HG02840 (cell line): Measurements from ENCODE around the gene CD99L2.

Experiments used
- ATAC-seq: cut with Tn5 transposase; IDR thresholded peaks from one replicate; pipeline ENCODE4 v1.9.1; 2021; ENCODE audit warnings: mild to moderate bottlenecking, moderate library complexity, moderate number of reproducible peaks; ENCODE audit not compliant: unreplicated experiment, low FRiP score

CD99L2 gene, protein sequence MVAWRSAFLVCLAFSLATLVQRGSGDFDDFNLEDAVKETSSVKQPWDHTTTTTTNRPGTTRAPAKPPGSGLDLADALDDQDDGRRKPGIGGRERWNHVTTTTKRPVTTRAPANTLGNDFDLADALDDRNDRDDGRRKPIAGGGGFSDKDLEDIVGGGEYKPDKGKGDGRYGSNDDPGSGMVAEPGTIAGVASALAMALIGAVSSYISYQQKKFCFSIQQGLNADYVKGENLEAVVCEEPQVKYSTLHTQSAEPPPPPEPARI

DNA sequence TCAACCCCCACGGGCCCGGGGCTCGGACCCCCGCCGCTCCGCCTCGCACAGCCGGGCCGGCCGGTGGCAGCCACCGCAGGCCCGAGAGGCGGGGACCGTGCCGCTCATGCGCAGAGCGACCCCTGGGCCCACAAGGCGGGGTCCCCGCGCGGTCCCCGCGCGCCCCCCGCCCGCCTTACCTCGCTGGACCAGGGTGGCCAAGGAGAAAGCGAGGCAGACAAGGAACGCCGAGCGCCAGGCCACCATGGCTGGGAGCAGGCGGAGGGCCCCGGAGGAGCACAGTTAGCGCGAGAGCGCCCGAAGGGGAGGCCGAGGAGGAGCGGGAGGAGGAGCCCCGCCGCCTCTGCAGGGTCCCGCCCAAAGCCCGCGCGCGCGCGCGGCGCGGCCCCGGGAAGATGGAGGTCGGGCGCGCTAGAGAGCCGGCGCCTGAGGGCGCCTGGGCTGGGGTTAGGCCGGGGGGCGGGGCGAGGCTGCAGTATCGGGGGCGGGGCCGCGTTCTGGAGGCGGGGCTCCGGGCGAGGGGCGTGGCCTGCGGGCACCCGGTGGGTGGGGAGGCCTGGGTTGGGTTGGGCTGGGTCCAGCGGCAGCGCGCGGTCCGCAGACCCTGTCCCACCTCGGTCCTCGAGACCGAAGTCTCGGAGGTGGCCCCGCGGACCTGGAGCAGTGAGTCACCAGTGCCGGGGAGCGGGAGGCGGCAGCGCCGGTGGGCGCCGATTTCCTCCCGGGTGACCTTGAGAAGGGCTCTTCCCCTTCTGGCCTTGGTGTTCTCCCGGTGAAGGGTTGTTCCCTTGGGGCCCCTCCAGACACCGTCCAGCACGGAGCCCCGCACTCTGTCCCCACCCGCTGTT is at the start of gene CD99L2:
TSS of gene CD99L2 (minus strand) at position 326 of the 848 bp plus-strand sequence. CDS start at position 246, 80 bp downstream.
- peak; percentile 89 for ATAC-seq

DNA sequence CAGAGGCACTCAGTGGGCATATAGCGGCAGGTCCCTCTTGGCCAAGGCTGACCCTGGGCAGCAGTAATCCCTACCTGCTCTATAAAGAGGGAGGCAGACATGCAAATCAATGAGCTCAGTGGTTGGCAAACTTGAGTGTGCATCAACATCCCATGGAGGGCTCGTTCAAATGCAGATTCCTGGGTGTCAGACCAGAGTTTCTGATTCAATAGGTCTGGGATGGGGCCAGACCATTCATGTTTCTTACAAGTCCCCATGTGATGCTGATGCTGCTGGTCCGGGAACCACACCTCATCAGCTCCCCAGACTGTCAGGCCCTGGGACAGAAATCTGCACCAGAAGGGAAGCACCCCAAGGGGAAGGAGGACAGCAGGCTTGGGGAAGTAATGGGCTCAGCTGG is 45.8 kb upstream of the CD99L2 start:
- ATAC-seq = no peak

DNA sequence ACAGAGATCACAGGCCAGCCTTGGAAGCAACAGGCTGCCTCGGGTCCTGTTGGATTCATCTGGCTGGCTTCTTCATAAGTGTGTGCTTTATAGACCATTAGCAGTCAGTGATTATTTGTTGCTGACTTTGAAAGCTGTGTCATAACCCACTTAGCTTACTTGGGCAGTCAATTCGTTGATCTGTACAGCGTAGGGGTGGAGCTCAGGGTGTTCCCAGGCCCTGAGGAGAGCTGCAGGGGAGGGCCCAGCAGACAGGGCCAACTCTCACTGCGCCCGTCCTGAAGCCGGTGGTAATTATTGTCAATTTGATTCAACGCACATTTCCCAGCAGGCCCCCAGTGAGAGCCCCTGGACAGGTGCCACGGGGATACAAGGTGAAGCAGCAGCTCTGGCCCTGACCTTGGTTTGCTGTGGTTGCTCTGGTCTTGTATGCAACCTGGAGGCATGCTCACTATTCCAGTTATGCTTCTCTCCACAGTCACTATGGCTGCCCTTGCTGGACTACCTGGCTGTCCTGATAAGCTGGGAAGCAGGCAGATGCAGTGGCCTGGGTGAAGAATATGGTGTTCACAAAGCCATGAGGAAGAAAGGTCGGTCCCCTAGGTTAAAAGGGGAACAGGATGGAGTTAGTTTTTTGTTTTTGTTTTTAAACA is 44.6 kb upstream of the CD99L2 start:
- ATAC-seq = no peak

DNA sequence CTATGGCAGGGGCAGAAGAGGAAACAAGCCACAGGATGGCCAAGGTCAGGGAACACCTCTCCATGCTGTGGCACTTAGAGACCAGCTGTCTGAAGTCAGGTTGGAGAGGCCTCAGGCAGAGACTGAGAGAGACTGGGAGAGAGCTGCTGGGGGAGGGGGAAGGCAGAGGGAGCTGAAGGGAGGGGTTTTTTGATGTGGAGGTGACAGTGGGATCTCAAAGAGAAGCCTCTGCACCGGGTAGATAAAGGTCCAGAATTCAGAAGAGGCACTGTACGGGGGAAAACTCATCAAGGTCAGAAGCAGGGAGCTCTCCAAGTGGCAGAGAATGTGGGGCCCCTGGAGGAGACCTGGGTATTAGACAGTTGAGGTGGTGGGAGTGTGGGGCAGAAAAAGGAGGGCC is 43.1 kb upstream of the CD99L2 start:
- no peak for ATAC-seq

DNA sequence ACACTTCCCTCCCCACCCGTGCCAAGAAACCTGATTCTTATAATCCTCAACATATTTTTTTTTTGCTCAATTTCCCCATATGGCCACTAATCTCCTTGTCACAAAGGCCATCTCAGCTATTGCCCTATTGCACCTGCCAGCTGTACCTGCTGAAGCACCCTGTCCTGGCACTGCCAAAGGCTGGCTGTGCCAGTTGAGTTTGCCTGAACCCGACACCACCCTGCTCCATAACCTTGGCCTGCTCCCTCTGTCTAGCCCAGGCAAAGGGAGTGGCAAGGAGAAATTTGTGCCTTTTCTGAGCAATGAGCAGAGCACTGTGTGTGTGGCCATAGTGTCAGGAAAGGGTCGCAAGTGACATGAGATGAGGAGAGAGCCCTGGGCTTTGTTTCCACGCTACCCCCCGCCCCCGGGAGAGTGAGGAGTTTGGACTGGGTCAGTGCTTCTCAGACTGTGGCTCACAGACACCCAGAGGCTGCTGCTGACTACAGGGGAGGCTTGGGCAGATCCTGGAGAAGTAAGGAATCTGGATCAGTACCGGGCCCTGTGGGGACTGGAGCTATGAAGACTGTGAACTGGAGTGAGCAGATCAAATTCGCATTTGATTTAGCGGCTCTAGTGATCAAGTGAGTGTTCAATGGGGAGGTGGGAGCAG is 42.5 kb upstream of the CD99L2 start:
- no peak for ATAC-seq

DNA sequence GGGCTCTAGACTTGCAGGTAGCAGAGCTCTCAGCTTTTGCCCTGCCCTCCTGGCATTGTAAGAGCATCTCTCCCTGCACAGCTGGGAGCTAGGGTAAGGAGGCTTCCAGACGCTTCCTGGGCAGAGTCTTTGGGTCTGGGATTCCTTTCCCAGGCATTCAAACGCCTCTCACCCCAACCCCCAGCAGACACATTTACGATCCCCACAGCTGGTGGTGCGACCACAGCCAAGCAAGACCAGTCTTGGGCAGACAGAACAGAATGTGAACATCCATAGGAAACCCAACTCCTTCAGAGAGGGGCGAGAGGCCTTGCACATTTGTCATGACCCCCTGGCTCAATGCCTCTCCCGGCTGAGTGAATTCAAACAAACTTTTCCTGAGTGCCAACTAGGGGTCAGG is 38.1 kb upstream of the CD99L2 start:
- ATAC-seq = no peak

DNA sequence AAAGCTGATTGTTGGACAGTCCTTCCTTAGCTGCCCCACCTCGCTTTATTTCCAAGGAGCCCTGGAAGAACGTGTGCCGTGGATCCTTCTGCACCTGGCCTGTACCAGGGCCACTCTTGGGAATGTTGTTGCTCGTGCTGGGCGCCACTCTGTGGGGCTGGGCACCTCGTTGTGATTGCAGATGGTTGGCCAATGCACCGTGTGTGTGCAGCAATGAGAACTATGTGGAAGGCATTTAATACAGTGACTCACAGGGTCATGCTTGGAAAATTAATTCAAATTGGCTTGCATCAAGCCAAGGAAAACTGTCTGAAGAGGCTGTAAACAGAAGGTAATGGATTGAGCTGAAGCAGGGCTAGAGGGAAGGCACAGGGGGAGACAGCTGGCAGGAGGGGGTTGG is 37.0 kb upstream of the CD99L2 start:
- ATAC-seq = no peak

DNA sequence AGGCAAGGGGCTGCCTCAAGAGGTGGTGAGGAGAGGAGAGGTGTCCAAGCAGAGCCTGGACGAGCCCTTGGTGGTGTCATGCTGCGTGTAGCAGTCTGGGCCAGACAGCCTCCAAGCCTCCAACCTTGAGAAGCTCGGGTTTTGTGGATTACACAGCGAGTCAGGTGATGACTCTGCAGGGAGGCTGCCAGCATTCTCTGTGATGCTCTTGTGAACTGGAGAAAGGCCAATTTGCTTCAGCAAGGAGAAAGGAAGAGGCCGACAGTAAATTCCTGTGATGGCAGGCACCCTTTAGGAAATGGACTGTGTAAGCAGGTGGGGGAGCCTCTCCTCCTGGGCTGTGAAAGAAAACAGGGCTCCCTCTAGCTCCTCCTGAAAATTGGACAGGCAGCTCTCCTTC is 36.0 kb upstream of the CD99L2 start:
- no peak for ATAC-seq

DNA sequence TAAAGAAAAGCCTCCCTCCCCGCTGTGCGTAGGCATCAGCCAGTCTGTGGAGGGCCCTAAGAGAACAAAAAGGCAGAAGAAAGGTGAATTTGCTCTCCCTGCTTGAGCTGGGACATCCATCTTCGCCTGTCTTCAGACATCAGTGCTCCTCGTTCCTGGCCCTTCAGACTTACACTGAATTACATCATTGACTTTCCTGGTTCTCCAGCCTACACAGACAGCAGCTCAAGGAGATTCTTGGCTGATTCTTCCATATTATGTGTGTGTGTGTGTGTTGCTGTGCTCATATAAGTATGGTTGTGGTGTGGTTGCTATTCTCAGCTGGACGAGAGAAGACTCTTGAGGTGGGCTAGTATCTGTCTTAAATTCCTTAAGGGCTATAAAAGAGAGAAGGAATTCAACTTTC is 35.5 kb upstream of the CD99L2 start:
- no peak for ATAC-seq

DNA sequence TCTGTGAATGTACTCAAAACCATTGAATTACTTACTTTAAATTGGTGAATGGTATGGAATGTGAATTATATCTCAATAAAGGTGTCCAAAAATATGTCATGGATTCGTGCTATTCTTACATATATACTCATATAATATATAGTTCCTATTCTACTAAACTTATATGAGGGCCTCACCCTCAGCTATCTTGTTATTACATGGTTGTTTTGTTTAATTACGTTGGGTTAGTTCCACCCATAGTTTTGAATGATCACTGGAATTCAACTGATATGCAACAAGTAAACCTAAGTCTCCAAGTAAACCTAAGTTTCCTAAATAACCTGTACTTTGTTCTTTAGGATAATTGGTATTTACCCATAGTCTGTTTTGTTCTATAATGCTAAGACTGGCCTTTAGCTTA is 30.6 kb upstream of the CD99L2 start:
- no peak for ATAC-seq

DNA sequence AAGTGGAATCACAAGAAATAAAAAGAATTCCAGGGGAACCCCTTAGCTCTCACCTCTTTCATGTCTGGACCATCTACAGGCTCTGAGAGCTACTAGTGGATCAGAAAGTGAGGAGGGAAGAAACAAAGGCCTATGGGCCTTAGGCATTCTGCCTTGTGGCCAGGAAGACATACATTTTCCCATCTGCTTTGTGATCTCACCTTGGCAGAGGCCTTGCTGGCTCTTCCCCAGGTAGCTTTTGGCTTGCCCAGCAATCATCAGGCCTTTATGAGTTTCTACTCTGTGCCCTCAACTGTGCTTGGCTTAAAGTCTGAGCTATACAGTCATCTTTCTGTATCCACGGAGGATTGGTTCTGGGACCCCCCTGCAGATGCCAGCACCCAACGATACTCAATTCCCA is 28.3 kb upstream of the CD99L2 start:
- ATAC-seq = no peak

DNA sequence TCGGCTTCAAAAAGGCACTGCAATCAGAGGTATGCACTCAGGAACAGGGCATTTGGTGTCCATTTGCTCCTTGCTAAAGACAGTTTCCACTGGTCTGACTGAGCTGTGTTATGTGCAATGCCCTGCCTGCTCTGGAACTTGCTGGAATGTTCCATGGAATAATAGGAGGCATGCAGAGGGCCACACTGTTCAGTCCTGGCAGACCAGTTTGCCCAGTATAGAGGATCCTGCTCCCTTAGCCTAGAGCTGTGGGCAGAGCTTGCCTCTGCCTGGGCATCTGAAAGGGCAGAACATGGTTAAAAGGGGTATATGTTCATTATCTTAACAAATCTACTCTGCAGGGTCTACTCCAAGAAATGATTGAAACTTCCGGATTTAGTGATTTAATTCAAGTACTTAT is 27.8 kb upstream of the CD99L2 start:
- ATAC-seq = no peak

DNA sequence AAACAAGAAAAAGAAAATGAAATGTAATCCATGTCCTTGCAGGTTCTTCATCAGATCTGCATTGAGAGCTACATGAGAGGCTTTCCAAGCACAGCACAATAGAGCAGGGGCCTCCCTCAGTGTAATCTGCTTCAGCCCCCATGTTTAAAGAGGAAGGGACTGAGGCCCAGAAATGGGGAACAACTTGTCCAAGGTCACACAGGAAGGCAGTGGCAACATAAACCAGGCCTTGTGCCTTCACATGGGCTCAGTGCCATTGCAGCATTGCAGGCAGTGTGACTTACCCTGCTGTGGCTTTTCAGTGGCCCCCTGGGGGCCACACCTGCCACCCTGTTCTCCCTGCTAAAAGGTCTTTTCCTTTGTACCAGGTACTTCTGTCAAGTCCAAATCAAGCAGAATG is 20.9 kb upstream of the CD99L2 start:
- no peak for ATAC-seq

DNA sequence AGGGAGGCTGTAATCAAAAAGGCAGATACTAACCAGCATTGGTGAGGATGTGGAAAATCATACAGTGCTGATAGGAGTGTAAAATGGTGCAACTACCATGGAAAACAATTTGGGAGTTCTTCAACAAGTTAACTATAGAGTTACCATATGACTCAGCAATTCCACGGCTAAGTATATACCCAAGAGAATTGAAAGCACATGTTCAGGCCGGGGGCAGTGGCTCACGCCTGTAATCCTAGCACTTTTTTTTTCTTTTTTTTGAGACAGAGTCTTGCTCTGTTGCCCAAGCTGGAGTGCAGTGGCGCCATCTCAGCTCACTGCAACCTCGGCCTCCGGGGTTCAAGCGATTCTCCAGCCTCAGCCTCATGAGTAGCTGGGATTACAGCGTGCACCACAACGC is 15.0 kb upstream of the CD99L2 start:
- no peak for ATAC-seq

DNA sequence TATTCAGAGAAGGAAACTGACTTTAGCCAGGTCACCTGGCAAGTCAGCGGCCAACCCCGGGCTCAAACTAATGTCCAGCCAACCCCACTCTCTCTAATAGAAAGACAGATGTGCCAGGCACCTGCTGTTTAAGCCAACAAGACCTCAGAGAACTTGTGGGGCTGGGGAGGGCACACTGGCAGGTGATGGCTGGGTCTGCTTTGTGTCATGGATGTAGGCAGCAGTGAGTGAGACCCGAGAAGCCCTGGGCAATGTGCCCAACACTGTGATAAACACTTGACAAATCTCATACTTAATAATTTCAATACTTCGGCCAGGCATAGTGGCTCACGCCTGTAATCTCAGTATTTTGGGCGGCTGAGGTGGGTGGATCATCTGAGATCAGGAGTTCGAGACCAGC is 9.0 kb upstream of the CD99L2 start:
- ATAC-seq = no peak

DNA sequence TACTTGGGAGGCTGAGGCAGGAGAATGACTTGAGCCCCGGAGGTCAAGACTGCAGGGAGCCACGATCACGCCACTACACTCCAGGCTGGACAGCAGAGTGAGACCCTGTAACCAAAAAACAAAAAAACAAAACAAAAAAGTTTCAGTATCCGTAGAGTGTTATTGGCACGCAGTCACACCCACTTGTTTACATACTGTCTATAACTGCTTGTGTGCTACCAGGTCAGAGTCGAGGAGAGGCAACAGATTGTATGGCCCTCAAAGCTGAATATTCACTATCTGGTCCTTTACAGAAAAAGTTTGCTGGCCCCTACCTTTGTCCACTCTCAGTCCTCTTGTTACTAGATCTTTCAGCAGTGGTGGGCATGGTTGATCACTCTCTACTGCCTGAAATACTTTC is 8.2 kb upstream of the CD99L2 start:
- ATAC-seq = no peak

DNA sequence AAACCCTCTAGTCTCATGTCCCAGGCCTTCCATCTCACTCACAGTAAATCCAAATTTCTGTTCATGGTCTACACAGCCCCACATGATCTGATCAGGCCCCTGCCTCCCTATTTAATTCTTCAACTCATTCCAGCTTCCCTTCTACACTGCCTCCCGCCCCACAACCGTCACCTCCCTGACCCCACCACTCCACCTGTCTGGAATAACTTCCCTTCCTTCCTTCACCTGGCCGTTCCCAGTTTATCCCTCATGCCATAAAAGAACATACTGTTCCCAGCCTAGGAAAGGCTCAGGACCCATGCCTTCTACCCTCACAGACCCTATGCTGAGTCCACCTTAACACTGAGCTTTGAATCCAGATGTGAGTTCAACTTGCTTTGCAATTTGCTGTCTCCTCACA is 6.8 kb upstream of the CD99L2 start:
- ATAC-seq = no peak

DNA sequence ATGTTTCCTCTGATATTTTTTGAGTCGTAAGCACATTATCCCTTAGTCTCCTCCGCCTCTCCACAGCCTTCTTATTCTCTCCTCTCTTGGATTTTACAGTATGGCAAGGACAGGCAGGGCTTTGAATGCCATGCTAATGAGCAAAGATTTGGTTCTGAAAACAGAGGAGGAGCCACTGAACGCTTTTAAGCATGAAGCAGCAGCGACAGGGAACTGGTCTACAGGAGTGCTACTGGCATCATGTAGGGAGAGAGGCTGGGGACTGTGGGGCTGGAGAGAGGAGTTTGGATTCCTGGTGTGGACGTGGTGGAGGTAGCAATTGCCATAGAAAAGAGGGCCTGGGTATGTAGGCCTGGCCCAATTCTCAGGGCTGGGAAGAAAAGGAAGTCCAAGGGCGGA is 4.6 kb upstream of the CD99L2 start:
- no peak for ATAC-seq

DNA sequence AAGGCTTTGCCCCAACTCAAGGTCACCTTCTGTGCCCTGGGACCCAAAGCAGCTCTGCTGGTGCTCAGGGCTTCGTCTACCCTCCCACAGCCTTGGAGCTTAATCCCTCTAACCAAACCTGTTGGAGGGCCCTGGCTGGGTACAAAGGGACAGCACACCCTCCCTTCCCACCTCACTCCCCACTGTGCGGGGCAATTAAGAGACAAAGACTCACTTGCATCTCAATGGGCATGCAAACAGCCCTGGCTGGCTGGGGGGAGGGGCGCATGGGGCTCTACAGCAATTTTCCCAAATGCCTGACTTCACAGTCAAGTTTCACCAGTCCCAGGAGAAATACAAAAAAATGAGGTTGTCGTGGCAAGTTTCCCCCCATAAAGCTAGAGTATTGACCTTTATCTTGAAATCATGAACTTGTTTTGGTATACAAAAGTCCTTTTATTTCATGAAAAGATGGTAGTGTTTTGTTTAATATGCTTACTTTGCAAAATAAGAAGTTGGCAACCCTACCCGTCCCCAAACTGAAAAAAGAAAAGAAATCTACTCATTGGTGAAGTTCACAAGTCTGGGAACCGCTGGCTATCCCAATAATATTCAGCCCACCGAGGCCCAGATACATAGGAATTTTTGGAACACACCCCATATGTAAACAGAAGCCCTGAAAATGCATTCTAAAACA is 4.1 kb upstream of the CD99L2 start:
- ATAC-seq = no peak

DNA sequence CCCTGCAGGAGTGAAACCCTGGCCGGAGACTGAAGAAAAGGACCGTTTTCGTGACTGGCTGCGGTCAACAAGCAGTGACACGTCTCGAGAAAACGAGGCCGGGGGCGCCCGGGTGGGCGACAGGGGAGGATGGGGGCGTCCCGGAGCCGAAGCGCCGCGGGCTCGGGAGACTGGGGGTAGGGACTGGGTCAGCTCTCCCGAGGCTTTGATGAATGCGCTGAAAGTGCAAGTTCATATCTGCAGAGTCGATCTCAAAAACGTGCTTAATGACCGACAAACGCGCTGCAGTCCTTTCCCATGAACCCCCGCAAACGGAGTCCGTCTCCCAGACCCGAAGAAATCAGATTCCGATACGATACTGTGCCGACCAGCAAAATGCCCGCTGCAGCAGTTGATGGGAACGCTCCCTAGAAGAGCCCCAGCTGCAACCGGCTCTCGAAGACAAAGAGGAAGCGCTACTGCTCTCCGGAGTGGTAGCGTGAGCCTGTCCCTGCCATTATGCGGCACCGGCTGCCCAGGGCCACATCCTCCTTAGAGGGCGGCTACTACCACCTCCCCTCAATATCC is 806 bp upstream of the CD99L2 start:
- ATAC-seq = no peak
